Ectodermal cell (in vitro differentiated cells): ENCODE measurements around the gene ALG1.
"Not testable (repeated sequence)": the region's sequence is repeated elsewhere in the genome, so short reads cannot be mapped to it uniquely, and the experiment has no call there.

Source experiments
- H3K27ac ChIP-seq: 2 replicates; pipeline ENCODE4 v1.7.0; 2013; ENCODE audit warnings: mild to moderate bottlenecking, low read depth, low read length; ENCODE audit not compliant: insufficient read depth, poor library complexity, severe bottlenecking
- H3K27me3 ChIP-seq: 2 replicates; pipeline ENCODE4 v1.7.0; 2013; ENCODE audit warnings: mild to moderate bottlenecking, low read length; ENCODE audit not compliant: insufficient read depth, control insufficient read depth, poor library complexity, severe bottlenecking
- H3K36me3 ChIP-seq: one replicate; pipeline ENCODE4 v1.7.0; 2013; ENCODE audit warnings: low read length; ENCODE audit not compliant: control insufficient read depth, insufficient read depth
- H3K4me1 ChIP-seq: one replicate; pipeline ENCODE4 v1.7.0; 2013; ENCODE audit warnings: low read length; ENCODE audit not compliant: control insufficient read depth, insufficient read depth
- H3K4me3 ChIP-seq: 2 replicates; pipeline ENCODE4 v1.7.0; 2013; ENCODE audit warnings: low read depth, low read length, control low read depth; ENCODE audit not compliant: insufficient read depth
- H3K9me3 ChIP-seq: 2 replicates; pipeline ENCODE4 v1.7.0; 2013; ENCODE audit warnings: mild to moderate bottlenecking, low read length, moderate library complexity; ENCODE audit not compliant: control insufficient read depth
- WGBS, 2 experiments: methylation state at CpG; one replicate each; pipeline ENCODE4 v1.1.7; 2013; ENCODE audit warnings: missing lambda C conversion rate in 2 of 2; 5-methylcytosine and 5-hydroxymethylcytosine counted together

The ALG1 gene

GRCh38 chr16:5044581-5044980 lies 27.1 kb upstream of the ALG1 start:
- H3K4me1 ChIP-seq, H3K27me3 ChIP-seq, H3K4me3 ChIP-seq, H3K9me3 ChIP-seq, H3K27ac ChIP-seq, H3K36me3 ChIP-seq: not testable (repeated sequence)
- WGBS, 2 experiments, result 92% methylated on average over 11 of the region's 11 CpGs

- Histone ChIP-seq H3K4me3 (no peak overlapping the region), H3K27me3 (no peaks in the 10 kb centered on the region), H3K4me1 (no peaks in the 10 kb centered on the region), H3K9me3 (no peaks in the 10 kb centered on the region), H3K36me3 (no peaks in the 10 kb centered on the region), H3K27ac (no peak overlapping the region)
- 89 to 92% methylated on average over 10 of the region's 10 CpGs for WGBS, 2 experiments
These were observed 26.0 kb upstream of the ALG1 start for GRCh38 chr16:5045499-5046115.

- Histone ChIP-seq H3K4me3 (no peak overlapping the region), H3K27ac (no peak overlapping the region), H3K27me3 (no peaks in the 10 kb centered on the region), H3K36me3 (no peaks in the 10 kb centered on the region), H3K9me3 (no peaks in the 10 kb centered on the region), H3K4me1 (no peaks in the 10 kb centered on the region)
- 73 to 83% methylated on average over 2 of the region's 2 CpGs for WGBS, 2 experiments
These were observed 24.7 kb upstream of the ALG1 start for GRCh38 chr16:5046914-5047313.

- no peak overlapping the region for H3K27ac ChIP-seq
- H3K4me1 ChIP-seq, result peaks cover 7% of the 10 kb centered on the region
- no peaks in the 10 kb centered on the region for H3K27me3 ChIP-seq
- H3K36me3 ChIP-seq, result no peaks in the 10 kb centered on the region
- H3K9me3 ChIP-seq, result no peaks in the 10 kb centered on the region
- no peak overlapping the region for H3K4me3 ChIP-seq
- 92 to 94% methylated on average over 16 of the region's 16 CpGs for WGBS, 2 experiments
These were observed 16.5 kb upstream of the ALG1 start for GRCh38 chr16:5054876-5055865.

- no peaks in the 10 kb centered on the region for H3K36me3 ChIP-seq
- no peaks in the 10 kb centered on the region for H3K27me3 ChIP-seq
- H3K27ac ChIP-seq, result no peak overlapping the region
- H3K4me1 ChIP-seq, result peaks cover 8% of the 10 kb centered on the region
- no peak overlapping the region for H3K4me3 ChIP-seq
- no peaks in the 10 kb centered on the region for H3K9me3 ChIP-seq
- 23 to 28% methylated on average over 11 of the region's 11 CpGs for WGBS, 2 experiments
These were observed 15.3 kb upstream of the ALG1 start for GRCh38 chr16:5056352-5056751.

- 6 to 11% methylated on average over 7 of the region's 7 CpGs for WGBS, 2 experiments
- H3K9me3 ChIP-seq, result no peaks in the 10 kb centered on the region
- H3K4me3 ChIP-seq, result no peak overlapping the region
- H3K27ac ChIP-seq, result peak overlapping the region; percentile 26
- H3K36me3 ChIP-seq, result no peaks in the 10 kb centered on the region
- H3K27me3 ChIP-seq, result no peaks in the 10 kb centered on the region
- peaks cover 8% of the 10 kb centered on the region for H3K4me1 ChIP-seq
These were observed 13.2 kb upstream of the ALG1 start for GRCh38 chr16:5058476-5058875.

GRCh38 chr16:5059386-5060072 lies 12.1 kb upstream of the ALG1 start:
- H3K4me1 ChIP-seq, result peaks cover 8% of the 10 kb centered on the region
- no peaks in the 10 kb centered on the region for H3K36me3 ChIP-seq
- H3K4me3 ChIP-seq, result no peak overlapping the region
- no peaks in the 10 kb centered on the region for H3K27me3 ChIP-seq
- H3K27ac ChIP-seq, result no peak overlapping the region
- WGBS, 2 experiments, result 57 to 67% methylated on average over 6 of the region's 6 CpGs
- H3K9me3 ChIP-seq, result no peaks in the 10 kb centered on the region

- Histone ChIP-seq H3K27ac (no peak overlapping the region), H3K9me3 (no peaks in the 10 kb centered on the region), H3K4me1 (peaks cover 8% of the 10 kb centered on the region), H3K27me3 (no peaks in the 10 kb centered on the region), H3K36me3 (no peaks in the 10 kb centered on the region), H3K4me3 (no peak overlapping the region)
- WGBS, 2 experiments, result 59 to 61% methylated on average over 10 of the region's 10 CpGs
These were observed 11.5 kb upstream of the ALG1 start for GRCh38 chr16:5060073-5060641.

GRCh38 chr16:5062051-5062450 lies 9.6 kb upstream of the ALG1 start:
- Histone ChIP-seq H3K9me3 (no peaks in the 10 kb centered on the region), H3K36me3 (no peaks in the 10 kb centered on the region), H3K27ac (no peak overlapping the region), H3K4me1 (peaks cover 8% of the 10 kb centered on the region), H3K4me3 (no peak overlapping the region), H3K27me3 (no peaks in the 10 kb centered on the region)
- 91 to 93% methylated on average over 11 of the region's 11 CpGs for WGBS, 2 experiments
